Jurkat, Clone E6-1 (cell line): Measurements from ENCODE around the gene CDC42SE2.
"Not testable (repeated sequence)": the region's sequence is repeated elsewhere in the genome, so short reads cannot be mapped to it uniquely, and the experiment has no call there.

Experiments used
- DNase-seq: peaks from one replicate; pipeline ENCODE4 v3.0.0-alpha.2; 2011; ENCODE audit warnings: low read depth, low spot score
- H3K4me3 ChIP-seq: 2 replicates; pipeline ENCODE4 v1.5.1; 2011; ENCODE audit warnings: mild to moderate bottlenecking, low read length, control low read depth, moderate library complexity

The CDC42SE2 gene

GRCh38 chr5:131272724-131273123, 8.9 kb downstream of the CDC42SE2 start:
- DNase-seq = peak; percentile 82
- H3K4me3 ChIP-seq = peak overlapping the region; percentile 7; the same call in 1 of the 2 replicates

GRCh38 chr5:131274326-131275063, 10.6 kb downstream of the CDC42SE2 start:
- DNase-seq = no peak
- H3K4me3 ChIP-seq = no peak overlapping the region

GRCh38 chr5:131276072-131276471, 12.2 kb downstream of the CDC42SE2 start:
- no peak for DNase-seq
- H3K4me3 ChIP-seq = no peak overlapping the region

GRCh38 chr5:131277447-131277846, 13.6 kb downstream of the CDC42SE2 start:
- no peak for DNase-seq
- no peak overlapping the region for H3K4me3 ChIP-seq

- DNase-seq = no peak
- H3K4me3 ChIP-seq = no peak overlapping the region
These were observed 14.3 kb downstream of the CDC42SE2 start for GRCh38 chr5:131277875-131278740.

GRCh38 chr5:131278741-131279124, 14.9 kb downstream of the CDC42SE2 start:
- DNase-seq, H3K4me3 ChIP-seq: not testable (repeated sequence)

GRCh38 chr5:131279204-131279603, 15.4 kb downstream of the CDC42SE2 start:
- DNase-seq = no peak
- no peak overlapping the region for H3K4me3 ChIP-seq

- no peak overlapping the region for H3K4me3 ChIP-seq
- no peak for DNase-seq
These were observed 16.6 kb downstream of the CDC42SE2 start for GRCh38 chr5:131280417-131280816.

- DNase-seq = peak; percentile 97
- H3K4me3 ChIP-seq = no peak overlapping the region
These were observed 17.4 kb downstream of the CDC42SE2 start for GRCh38 chr5:131281133-131281867.

- no peak for DNase-seq
- H3K4me3 ChIP-seq = no peak overlapping the region
These were observed 18.0 kb downstream of the CDC42SE2 start for GRCh38 chr5:131281868-131282234.

GRCh38 chr5:131282235-131282634, 18.4 kb downstream of the CDC42SE2 start:
- no peak overlapping the region for H3K4me3 ChIP-seq
- no peak for DNase-seq

GRCh38 chr5:131285703-131286399, 22.0 kb downstream of the CDC42SE2 start:
- DNase-seq = no peak
- H3K4me3 ChIP-seq = no peak overlapping the region

GRCh38 chr5:131286400-131286715, 22.5 kb downstream of the CDC42SE2 start:
- no peak for DNase-seq

GRCh38 chr5:131288328-131288727, 24.5 kb downstream of the CDC42SE2 start:
- no peak for DNase-seq
- H3K4me3 ChIP-seq = no peak overlapping the region

More at GRCh38 chr5:131286400-131286715, 22.5 kb downstream of the CDC42SE2 start:
- H3K4me3 ChIP-seq = no peak overlapping the region

- no peak for DNase-seq
- H3K4me3 ChIP-seq = no peak overlapping the region
These were observed 25.9 kb downstream of the CDC42SE2 start for GRCh38 chr5:131289738-131290137.

GRCh38 chr5:131296213-131296672, 32.4 kb downstream of the CDC42SE2 start:
- DNase-seq = no peak
- H3K4me3 ChIP-seq = no peak overlapping the region

GRCh38 chr5:131297886-131298285, 34.0 kb downstream of the CDC42SE2 start:
- no peak overlapping the region for H3K4me3 ChIP-seq
- DNase-seq = no peak

GRCh38 chr5:131299465-131299864, 35.6 kb downstream of the CDC42SE2 start:
- H3K4me3 ChIP-seq = no peak overlapping the region
- DNase-seq = no peak

GRCh38 chr5:131302506-131302905, 38.7 kb downstream of the CDC42SE2 start:
- DNase-seq = no peak
- H3K4me3 ChIP-seq = no peak overlapping the region
